Measurements from ENCODE around the gene ADAMTS14. TPM values are rescaled to one million over a fixed set of nuclear protein-coding genes. Genes with fewer than 3 reads are reported as not detected.
A peak's percentile ranks its signal among the peaks of the same experiment; 100 is the strongest.
"Not testable (repeated sequence)": the region's sequence is repeated elsewhere in the genome, so short reads cannot be mapped to it uniquely, and the experiment has no call there.

ADAMTS14 gene
- total RNA-seq, 1 experiment from 2014 or later: not detected

GRCh38 chr10:70664702-70665195 lies 7.6 kb upstream of the ADAMTS14 start:
- Histone ChIP-seq H3K27me3 (replicated peaks; ENCODE audit: control insufficient read depth, insufficient read depth, low read length) (no peaks in the 10 kb centered on the region; the same call in 1 of the 2 replicates), H3K9me3 (no peaks in the 10 kb centered on the region; the same call in 1 of the 2 replicates), H3K4me1 (no peaks in the 10 kb centered on the region), H3K4me3 (ENCODE audit: low read depth, low read length) (no peak overlapping the region), H3K36me3 (ENCODE audit: control insufficient read depth, insufficient read depth, low read length) (no peaks in the 10 kb centered on the region)
- Mint-ChIP-seq H3K27ac (ENCODE audit: unreplicated experiment) (no peak overlapping the region), H3K4me3 (ENCODE audit: unreplicated experiment) (no peak overlapping the region), H3K4me1 (ENCODE audit: low read depth, unreplicated experiment) (no peaks in the 10 kb centered on the region), H3K9me3 (ENCODE audit: unreplicated experiment) (peaks cover 16% of the 10 kb centered on the region), H3K27me3 (ENCODE audit: insufficient read depth, unreplicated experiment) (peaks cover 22% of the 10 kb centered on the region), H3K36me3 (ENCODE audit: insufficient read depth, unreplicated experiment) (no peaks in the 10 kb centered on the region)
- BruUV-seq (replicated peaks): no TSS peak
- ChIA-PET POLR2A (no interaction called here), CTCF (no interaction called here)
- DNase-seq: peak in 1 of 2 experiments; percentile 32
- intact Hi-C loops (cut with micrococcal nuclease; ENCODE audit: unreplicated experiment): no loop called here
- TF ChIP-seq, protein P1, sequence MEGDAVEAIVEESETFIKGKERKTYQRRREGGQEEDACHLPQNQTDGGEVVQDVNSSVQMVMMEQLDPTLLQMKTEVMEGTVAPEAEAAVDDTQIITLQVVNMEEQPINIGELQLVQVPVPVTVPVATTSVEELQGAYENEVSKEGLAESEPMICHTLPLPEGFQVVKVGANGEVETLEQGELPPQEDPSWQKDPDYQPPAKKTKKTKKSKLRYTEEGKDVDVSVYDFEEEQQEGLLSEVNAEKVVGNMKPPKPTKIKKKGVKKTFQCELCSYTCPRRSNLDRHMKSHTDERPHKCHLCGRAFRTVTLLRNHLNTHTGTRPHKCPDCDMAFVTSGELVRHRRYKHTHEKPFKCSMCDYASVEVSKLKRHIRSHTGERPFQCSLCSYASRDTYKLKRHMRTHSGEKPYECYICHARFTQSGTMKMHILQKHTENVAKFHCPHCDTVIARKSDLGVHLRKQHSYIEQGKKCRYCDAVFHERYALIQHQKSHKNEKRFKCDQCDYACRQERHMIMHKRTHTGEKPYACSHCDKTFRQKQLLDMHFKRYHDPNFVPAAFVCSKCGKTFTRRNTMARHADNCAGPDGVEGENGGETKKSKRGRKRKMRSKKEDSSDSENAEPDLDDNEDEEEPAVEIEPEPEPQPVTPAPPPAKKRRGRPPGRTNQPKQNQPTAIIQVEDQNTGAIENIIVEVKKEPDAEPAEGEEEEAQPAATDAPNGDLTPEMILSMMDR (IDR thresholded peaks at IDR 0.05; ENCODE audit: insufficient read depth in 1 of 2, low read depth in 1 of 2, low read length in 1 of 2, severe bottlenecking in 1 of 2, unreplicated experiment in 1 of 2): no peak

DNA sequence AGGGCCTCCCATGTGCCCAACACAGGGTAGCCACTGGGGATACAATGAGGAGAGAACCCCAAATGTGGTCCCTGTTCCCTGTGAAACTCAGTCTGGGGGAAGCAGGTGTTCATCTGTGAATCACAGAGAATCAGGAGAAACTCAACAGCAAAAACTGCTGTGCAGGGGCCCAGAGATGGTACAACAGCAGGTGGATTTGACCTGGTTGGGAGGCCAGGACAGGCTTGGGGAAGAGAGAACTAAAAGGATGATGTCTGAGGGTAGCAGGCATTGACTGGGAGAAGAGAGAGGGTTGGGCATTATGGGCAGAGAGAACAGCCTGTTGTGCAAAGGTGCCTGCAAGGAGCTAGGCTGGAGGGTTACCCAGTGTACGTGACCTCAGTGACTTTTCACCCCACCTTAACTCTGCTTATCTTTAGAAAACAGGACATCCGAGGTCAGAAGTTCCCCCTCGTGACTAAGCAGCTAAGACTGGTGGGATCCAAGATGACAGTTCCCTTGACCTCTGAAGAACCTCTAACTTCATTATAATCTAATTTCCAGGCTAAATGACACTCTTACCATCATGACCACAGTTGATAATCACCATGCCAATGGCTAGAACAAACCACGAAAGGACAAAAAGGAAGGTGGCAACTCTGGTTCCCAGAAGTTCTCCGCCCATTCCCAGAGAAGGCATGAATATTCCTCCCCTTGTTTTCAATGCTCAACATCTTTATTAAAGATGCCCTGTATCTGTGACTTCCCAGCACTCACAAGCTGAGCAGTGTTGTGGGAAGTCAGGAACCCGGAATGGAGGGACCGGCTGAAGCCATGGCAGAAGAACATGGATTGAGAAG lies 5.1 kb upstream of the ADAMTS14 start:
- Histone ChIP-seq H3K4me3 (ENCODE audit: low read depth, low read length) (no peak overlapping the region), H3K27me3 (replicated peaks; ENCODE audit: control insufficient read depth, insufficient read depth, low read length) (peaks cover 4% of the 10 kb centered on the region), H3K36me3 (ENCODE audit: control insufficient read depth, insufficient read depth, low read length) (no peaks in the 10 kb centered on the region), H3K4me1 (no peaks in the 10 kb centered on the region), H3K9me3 (no peaks in the 10 kb centered on the region; the same call in 1 of the 2 replicates)
- ChIA-PET CTCF (no interaction called here), POLR2A (no interaction called here)
- BruUV-seq (replicated peaks): no TSS peak
- no peaks in the 10 kb centered on the region for H3K36me3 Mint-ChIP-seq (ENCODE audit: insufficient read depth, unreplicated experiment)
- peaks cover 27% of the 10 kb centered on the region for H3K27me3 Mint-ChIP-seq (ENCODE audit: insufficient read depth, unreplicated experiment)
- intact Hi-C loops (cut with micrococcal nuclease; ENCODE audit: unreplicated experiment): no loop called here
- peaks cover 16% of the 10 kb centered on the region for H3K9me3 Mint-ChIP-seq (ENCODE audit: unreplicated experiment)
- no peaks in the 10 kb centered on the region for H3K4me1 Mint-ChIP-seq (ENCODE audit: low read depth, unreplicated experiment)
- peak in 1 of 2 experiments; percentile 5 for DNase-seq
- no peak overlapping the region for H3K4me3 Mint-ChIP-seq (ENCODE audit: unreplicated experiment)
- TF ChIP-seq, protein P1 (IDR thresholded peaks at IDR 0.05; ENCODE audit: insufficient read depth in 1 of 2, low read depth in 1 of 2, low read length in 1 of 2, severe bottlenecking in 1 of 2, unreplicated experiment in 1 of 2): no peak
- no peak overlapping the region for H3K27ac Mint-ChIP-seq (ENCODE audit: unreplicated experiment)

GRCh38 chr10:70667818-70668217 lies 4.5 kb upstream of the ADAMTS14 start:
- H3K27ac Mint-ChIP-seq (ENCODE audit: unreplicated experiment); H3K9me3 ChIP-seq; H3K36me3 ChIP-seq (ENCODE audit: control insufficient read depth, insufficient read depth, low read length); DNase-seq; CTCF ChIA-PET; H3K4me1 ChIP-seq; H3K4me1 Mint-ChIP-seq (ENCODE audit: low read depth, unreplicated experiment); H3K4me3 ChIP-seq (ENCODE audit: low read depth, low read length); BruUV-seq (replicated peaks); H3K27me3 ChIP-seq (replicated peaks; ENCODE audit: control insufficient read depth, insufficient read depth, low read length); intact Hi-C loops (cut with micrococcal nuclease; ENCODE audit: unreplicated experiment); POLR2A ChIA-PET; H3K36me3 Mint-ChIP-seq (ENCODE audit: insufficient read depth, unreplicated experiment); H3K4me3 Mint-ChIP-seq (ENCODE audit: unreplicated experiment): not testable (repeated sequence)
- peaks cover 24% of the 10 kb centered on the region for H3K27me3 Mint-ChIP-seq (ENCODE audit: insufficient read depth, unreplicated experiment)
- H3K9me3 Mint-ChIP-seq (ENCODE audit: unreplicated experiment): peaks cover 16% of the 10 kb centered on the region

Data from Caco-2 (cell line).